ENCODE measurements around the gene A3GALT2.

DNA sequence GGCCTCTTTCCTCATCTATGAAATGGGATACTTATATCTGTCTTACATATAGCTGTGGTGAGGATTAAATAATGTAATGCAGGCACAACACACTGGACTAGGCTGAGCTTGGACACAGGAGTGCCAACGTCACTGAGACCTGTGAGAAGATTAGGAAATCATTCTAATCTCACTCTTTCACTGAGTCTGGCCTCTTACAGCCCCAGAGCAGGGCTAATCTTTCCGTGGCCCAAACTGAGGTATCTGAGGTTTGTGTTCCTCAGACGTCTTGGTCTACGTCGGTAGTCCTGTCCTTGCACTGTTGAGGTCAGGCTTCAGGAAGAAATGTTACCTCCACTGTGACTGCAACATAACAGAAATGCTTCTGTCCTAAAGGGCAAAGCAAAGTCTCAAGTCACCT is 22.6 kb upstream of the A3GALT2 start:
- no peak for TF ChIP-seq POLR2A (IDR thresholded peaks at IDR 0.05)
- TF ChIP-seq, protein P1, sequence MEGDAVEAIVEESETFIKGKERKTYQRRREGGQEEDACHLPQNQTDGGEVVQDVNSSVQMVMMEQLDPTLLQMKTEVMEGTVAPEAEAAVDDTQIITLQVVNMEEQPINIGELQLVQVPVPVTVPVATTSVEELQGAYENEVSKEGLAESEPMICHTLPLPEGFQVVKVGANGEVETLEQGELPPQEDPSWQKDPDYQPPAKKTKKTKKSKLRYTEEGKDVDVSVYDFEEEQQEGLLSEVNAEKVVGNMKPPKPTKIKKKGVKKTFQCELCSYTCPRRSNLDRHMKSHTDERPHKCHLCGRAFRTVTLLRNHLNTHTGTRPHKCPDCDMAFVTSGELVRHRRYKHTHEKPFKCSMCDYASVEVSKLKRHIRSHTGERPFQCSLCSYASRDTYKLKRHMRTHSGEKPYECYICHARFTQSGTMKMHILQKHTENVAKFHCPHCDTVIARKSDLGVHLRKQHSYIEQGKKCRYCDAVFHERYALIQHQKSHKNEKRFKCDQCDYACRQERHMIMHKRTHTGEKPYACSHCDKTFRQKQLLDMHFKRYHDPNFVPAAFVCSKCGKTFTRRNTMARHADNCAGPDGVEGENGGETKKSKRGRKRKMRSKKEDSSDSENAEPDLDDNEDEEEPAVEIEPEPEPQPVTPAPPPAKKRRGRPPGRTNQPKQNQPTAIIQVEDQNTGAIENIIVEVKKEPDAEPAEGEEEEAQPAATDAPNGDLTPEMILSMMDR (IDR thresholded peaks at IDR 0.05): no peak
- TF ChIP-seq POLR2AphosphoS5 (IDR thresholded peaks at IDR 0.05): no peak
- TF ChIP-seq EP300 (IDR thresholded peaks at IDR 0.05; ENCODE audit: low read depth): no peak

Measured in transverse colon (tissue), 4 donors.